WI38 (cell line): ENCODE data around the gene TAF12.

ENCODE experiments used
- H3K4me3 ChIP-seq: 2 replicates; pipeline ENCODE4 v1.5.1; 2011; ENCODE audit warnings: low read depth, mild to moderate bottlenecking, control low read depth, low read length
- CTCF ChIP-seq: IDR thresholded peaks from 2 replicates; pipeline ENCODE4 v1.5.1; 2012; ENCODE audit warnings: low read depth, mild to moderate bottlenecking, control low read depth, low read length

The TAF12 gene

GRCh38 chr1:28560886-28561285, 82.0 kb downstream of the TAF12 start:
- no peak for TF ChIP-seq CTCF
- H3K4me3 ChIP-seq: no peak overlapping the region
